ENCODE measurements around the gene FAM98A. TPM values are rescaled to one million over a fixed set of nuclear protein-coding genes. Genes with fewer than 3 reads are reported as not detected.

FAM98A gene
- total RNA-seq, 2 experiments from 2014 or later: 20.1 to 21.6 TPM

DNA sequence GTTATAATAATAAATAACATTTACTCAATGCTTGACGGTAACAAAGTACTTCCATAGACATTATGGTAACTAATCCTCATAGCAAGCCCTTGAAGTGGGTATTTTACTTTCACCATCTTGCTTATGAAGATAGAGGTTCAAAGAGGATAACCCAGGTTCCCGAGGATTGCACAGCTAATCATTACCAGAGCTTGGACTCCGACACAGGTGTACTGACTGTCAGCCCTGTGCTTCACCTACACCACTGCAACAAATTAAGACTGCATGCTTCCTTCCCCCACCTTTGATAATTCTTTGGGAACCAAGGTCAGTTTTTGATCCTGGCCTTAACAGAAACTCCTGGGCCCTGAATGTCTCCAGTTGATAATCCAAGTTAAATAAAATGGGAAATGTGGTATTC, 48.9 kb downstream of the FAM98A start:
- DNase-seq (no peak), ATAC-seq (ENCODE audit: poor library complexity) (no peak)
- H3K27me3 Mint-ChIP-seq: no peaks in the 10 kb centered on the region
- no peaks in the 10 kb centered on the region for H3K4me1 ChIP-seq (ENCODE audit: insufficient read depth, low read length)
- no peaks in the 10 kb centered on the region for H3K9me3 Mint-ChIP-seq
- no peak overlapping the region for H3K27ac ChIP-seq (ENCODE audit: low read depth in 1 of 2, low read length in 2 of 2)
- peaks cover 10% of the 10 kb centered on the region for H3K36me3 Mint-ChIP-seq (ENCODE audit: low read depth)
- H3K4me1 Mint-ChIP-seq (ENCODE audit: low read depth): peaks cover 6% of the 10 kb centered on the region
- H3K4me3 ChIP-seq (ENCODE audit: low read length): no peak overlapping the region
- CTCF ChIA-PET: no interaction called here
- no peaks in the 10 kb centered on the region for H3K9me3 ChIP-seq (ENCODE audit: control insufficient read depth in 1 of 2, insufficient read depth in 1 of 2, low read length in 2 of 2)
- H3K27me3 ChIP-seq (ENCODE audit: control insufficient read depth in 1 of 2, insufficient read depth in 2 of 2, low read length in 2 of 2): no peaks in the 10 kb centered on the region
- intact Hi-C loops (cut with DNase I, micrococcal nuclease): no loop called here
- no peaks in the 10 kb centered on the region for H3K36me3 ChIP-seq (ENCODE audit: insufficient read depth, low read length)
- no peak overlapping the region for H3K27ac Mint-ChIP-seq
- no peak overlapping the region for H3K4me3 Mint-ChIP-seq
- TF ChIP-seq, protein P1, sequence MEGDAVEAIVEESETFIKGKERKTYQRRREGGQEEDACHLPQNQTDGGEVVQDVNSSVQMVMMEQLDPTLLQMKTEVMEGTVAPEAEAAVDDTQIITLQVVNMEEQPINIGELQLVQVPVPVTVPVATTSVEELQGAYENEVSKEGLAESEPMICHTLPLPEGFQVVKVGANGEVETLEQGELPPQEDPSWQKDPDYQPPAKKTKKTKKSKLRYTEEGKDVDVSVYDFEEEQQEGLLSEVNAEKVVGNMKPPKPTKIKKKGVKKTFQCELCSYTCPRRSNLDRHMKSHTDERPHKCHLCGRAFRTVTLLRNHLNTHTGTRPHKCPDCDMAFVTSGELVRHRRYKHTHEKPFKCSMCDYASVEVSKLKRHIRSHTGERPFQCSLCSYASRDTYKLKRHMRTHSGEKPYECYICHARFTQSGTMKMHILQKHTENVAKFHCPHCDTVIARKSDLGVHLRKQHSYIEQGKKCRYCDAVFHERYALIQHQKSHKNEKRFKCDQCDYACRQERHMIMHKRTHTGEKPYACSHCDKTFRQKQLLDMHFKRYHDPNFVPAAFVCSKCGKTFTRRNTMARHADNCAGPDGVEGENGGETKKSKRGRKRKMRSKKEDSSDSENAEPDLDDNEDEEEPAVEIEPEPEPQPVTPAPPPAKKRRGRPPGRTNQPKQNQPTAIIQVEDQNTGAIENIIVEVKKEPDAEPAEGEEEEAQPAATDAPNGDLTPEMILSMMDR (IDR thresholded peaks at IDR 0.05): no peak
- POLR2A ChIA-PET: no interaction called here

DNA sequence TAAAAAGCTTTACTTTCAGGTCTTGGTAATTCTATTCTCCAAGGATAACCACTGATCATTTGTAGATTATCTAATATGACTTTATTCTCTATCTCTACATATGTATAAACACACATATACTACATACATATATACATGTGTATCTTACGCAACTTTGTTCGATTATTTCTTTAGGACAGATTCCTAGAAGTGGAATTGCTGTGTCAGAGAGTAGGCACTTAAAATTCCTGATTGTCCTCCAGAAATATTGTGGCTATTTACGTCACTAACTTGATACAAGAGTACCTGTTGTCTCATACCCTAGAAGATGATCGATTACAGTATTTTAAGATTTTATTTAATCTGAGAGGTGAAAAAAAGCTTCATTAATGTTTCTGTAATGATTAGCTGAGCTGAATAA, 57.9 kb downstream of the FAM98A start:
- TF ChIP-seq, protein P1 (IDR thresholded peaks at IDR 0.05): no peak
- no peak overlapping the region for H3K27ac Mint-ChIP-seq
- Histone ChIP-seq H3K4me3 (ENCODE audit: low read length) (no peak overlapping the region), H3K4me1 (ENCODE audit: insufficient read depth, low read length) (no peaks in the 10 kb centered on the region), H3K9me3 (ENCODE audit: control insufficient read depth in 1 of 2, insufficient read depth in 1 of 2, low read length in 2 of 2) (peaks cover 0 to 3% of the 10 kb centered on the region in 2 experiments), H3K27me3 (ENCODE audit: control insufficient read depth in 1 of 2, insufficient read depth in 2 of 2, low read length in 2 of 2) (no peaks in the 10 kb centered on the region), H3K27ac (ENCODE audit: low read depth in 1 of 2, low read length in 2 of 2) (no peak overlapping the region), H3K36me3 (ENCODE audit: insufficient read depth, low read length) (no peaks in the 10 kb centered on the region)
- ChIA-PET CTCF (no interaction called here), POLR2A (no interaction called here)
- no peak for DNase-seq
- H3K4me1 Mint-ChIP-seq (ENCODE audit: low read depth): no peaks in the 10 kb centered on the region
- H3K4me3 Mint-ChIP-seq: no peak overlapping the region
- intact Hi-C loops (cut with DNase I, micrococcal nuclease): no loop called here
- ATAC-seq (ENCODE audit: poor library complexity): no peak
- no peaks in the 10 kb centered on the region for H3K27me3 Mint-ChIP-seq
- no peaks in the 10 kb centered on the region for H3K9me3 Mint-ChIP-seq
- H3K36me3 Mint-ChIP-seq (ENCODE audit: low read depth): peaks cover 17% of the 10 kb centered on the region

DNA sequence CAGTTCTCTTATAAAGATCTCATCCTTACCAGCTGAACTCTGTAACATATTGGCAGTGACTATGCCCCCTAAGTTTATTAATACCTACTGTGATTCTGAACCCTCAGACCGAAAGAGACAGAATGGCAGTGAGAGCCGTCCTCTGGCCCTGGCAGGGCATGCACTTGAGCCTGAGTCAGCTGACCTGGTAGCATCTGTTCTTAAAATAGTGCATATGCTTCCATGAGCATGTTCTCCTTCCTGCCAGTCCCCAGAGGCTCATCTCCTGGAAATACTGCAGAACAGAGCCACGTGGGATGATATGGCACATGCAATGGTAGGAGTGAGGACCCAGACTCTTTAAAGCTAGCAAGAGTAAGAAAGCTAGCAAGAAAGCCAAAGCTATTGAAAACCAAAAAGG, 63.7 kb downstream of the FAM98A start:
- H3K4me3 ChIP-seq (ENCODE audit: low read length): no peak overlapping the region
- H3K27me3 Mint-ChIP-seq: no peaks in the 10 kb centered on the region
- H3K4me1 ChIP-seq (ENCODE audit: insufficient read depth, low read length): no peaks in the 10 kb centered on the region
- H3K36me3 ChIP-seq (ENCODE audit: insufficient read depth, low read length): no peaks in the 10 kb centered on the region
- H3K27ac ChIP-seq (ENCODE audit: low read depth in 1 of 2, low read length in 2 of 2): no peak overlapping the region
- TF ChIP-seq, protein P1 (IDR thresholded peaks at IDR 0.05): no peak
- intact Hi-C loops (cut with DNase I, micrococcal nuclease): no loop called here
- DNase-seq (no peak), ATAC-seq (ENCODE audit: poor library complexity) (no peak)
- no peaks in the 10 kb centered on the region for H3K27me3 ChIP-seq (ENCODE audit: control insufficient read depth in 1 of 2, insufficient read depth in 2 of 2, low read length in 2 of 2)
- H3K27ac Mint-ChIP-seq: no peak overlapping the region
- no peaks in the 10 kb centered on the region for H3K9me3 Mint-ChIP-seq
- H3K4me1 Mint-ChIP-seq (ENCODE audit: low read depth): no peaks in the 10 kb centered on the region
- ChIA-PET POLR2A (no interaction called here), CTCF (no interaction called here)
- peaks cover 0 to 3% of the 10 kb centered on the region in 2 experiments for H3K9me3 ChIP-seq (ENCODE audit: control insufficient read depth in 1 of 2, insufficient read depth in 1 of 2, low read length in 2 of 2)
- peaks cover 19% of the 10 kb centered on the region for H3K36me3 Mint-ChIP-seq (ENCODE audit: low read depth)
- no peak overlapping the region for H3K4me3 Mint-ChIP-seq

Other genes with a start within 250 kb of the FAM98A start
- gene RASGRP3, start 122.7 kb downstream of the FAM98A start, total RNA-seq: 1 to 10 TPM; 5.7 to 7.9 TPM